Measurements from ENCODE around the gene HMCES.
"Not testable (repeated sequence)": the region's sequence is repeated elsewhere in the genome, so short reads cannot be mapped to it uniquely, and the experiment has no call there.

HMCES gene

GRCh38 chr3:129323651-129324294 lies 45.1 kb downstream of the HMCES start:
- no peak overlapping the region for H3K27ac ChIP-seq (ENCODE audit: low read depth, low read length, severe bottlenecking)
- peaks cover 3% of the 10 kb centered on the region for H3K4me1 ChIP-seq (ENCODE audit: control insufficient read depth, insufficient read depth, low read length, poor library complexity, severe bottlenecking)
- 86 to 90% methylated on average over 12 of the region's 12 CpGs for WGBS, 2 experiments (ENCODE audit: insufficient coverage in 2 of 2)
- no peaks in the 10 kb centered on the region for H3K9me3 ChIP-seq (ENCODE audit: control insufficient read depth, low read length)
- H3K4me3 ChIP-seq (ENCODE audit: extremely low read depth, insufficient read depth, low read length, poor library complexity, severe bottlenecking), result no peak overlapping the region
- peaks cover 44% of the 10 kb centered on the region for H3K36me3 ChIP-seq (ENCODE audit: control insufficient read depth, insufficient read depth, low read length)

- 91 to 93% methylated on average over 3 to 8 of the region's 12 CpGs for WGBS, 2 experiments (ENCODE audit: insufficient coverage in 2 of 2)
- H3K27ac ChIP-seq (ENCODE audit: low read depth, low read length, severe bottlenecking), result no peak overlapping the region
- H3K9me3 ChIP-seq (ENCODE audit: control insufficient read depth, low read length), result no peaks in the 10 kb centered on the region
- peaks cover 3% of the 10 kb centered on the region for H3K4me1 ChIP-seq (ENCODE audit: control insufficient read depth, insufficient read depth, low read length, poor library complexity, severe bottlenecking)
- H3K36me3 ChIP-seq (ENCODE audit: control insufficient read depth, insufficient read depth, low read length), result peaks cover 35% of the 10 kb centered on the region
- no peak overlapping the region for H3K4me3 ChIP-seq (ENCODE audit: extremely low read depth, insufficient read depth, low read length, poor library complexity, severe bottlenecking)
Measured at GRCh38 chr3:129324855-129325254, 46.2 kb downstream of the HMCES start.

DNA sequence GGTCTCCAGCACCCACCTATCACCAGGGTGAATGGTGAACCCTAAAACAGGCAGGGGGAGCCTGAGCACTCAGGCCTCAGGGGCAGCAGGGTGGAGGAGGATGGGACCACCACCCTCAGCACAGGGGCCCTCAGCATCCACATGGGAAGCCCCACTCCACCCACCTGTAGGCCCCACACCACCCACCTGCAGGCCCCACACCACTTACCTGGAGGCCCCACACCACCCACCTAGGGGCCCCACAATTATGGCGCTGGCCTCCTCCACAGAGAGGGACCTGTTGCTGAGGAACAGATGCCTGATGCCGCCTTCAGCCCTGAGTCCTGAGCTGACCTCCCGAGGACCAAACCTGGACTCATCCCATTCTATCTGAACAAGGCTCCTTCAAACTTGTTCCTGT lies 46.7 kb downstream of the HMCES start:
- peaks cover 3% of the 10 kb centered on the region for H3K4me1 ChIP-seq (ENCODE audit: control insufficient read depth, insufficient read depth, low read length, poor library complexity, severe bottlenecking)
- no peaks in the 10 kb centered on the region for H3K9me3 ChIP-seq (ENCODE audit: control insufficient read depth, low read length)
- peaks cover 30% of the 10 kb centered on the region for H3K36me3 ChIP-seq (ENCODE audit: control insufficient read depth, insufficient read depth, low read length)
- H3K27ac ChIP-seq (ENCODE audit: low read depth, low read length, severe bottlenecking), result no peak overlapping the region
- no peak overlapping the region for H3K4me3 ChIP-seq (ENCODE audit: extremely low read depth, insufficient read depth, low read length, poor library complexity, severe bottlenecking)
- 86 to 95% methylated on average over 3 of the region's 3 CpGs for WGBS, 2 experiments (ENCODE audit: insufficient coverage in 2 of 2)

DNA sequence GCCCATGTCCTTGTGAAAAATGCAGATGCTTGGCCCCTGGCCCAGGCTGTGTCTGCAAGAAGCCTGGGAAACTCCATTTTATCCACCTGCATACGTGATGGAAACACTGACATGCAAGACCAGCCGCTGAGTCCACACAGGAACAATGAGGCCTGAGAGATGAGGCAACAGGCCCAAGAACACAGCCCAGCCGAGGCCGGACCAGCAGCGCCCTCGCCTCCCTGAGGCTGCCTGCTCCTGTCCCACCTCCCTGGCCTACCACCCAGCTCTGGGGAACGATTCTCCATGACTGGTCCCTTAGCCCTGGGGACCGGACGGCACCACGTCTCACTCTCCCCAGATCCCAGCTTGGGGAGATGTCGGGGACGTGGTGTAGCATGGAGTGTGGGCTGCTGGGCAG lies 47.5 kb downstream of the HMCES start:
- H3K4me3 ChIP-seq (ENCODE audit: extremely low read depth, insufficient read depth, low read length, poor library complexity, severe bottlenecking), result no peak overlapping the region
- 91 to 98% methylated on average over 4 to 11 of the region's 12 CpGs for WGBS, 2 experiments (ENCODE audit: insufficient coverage in 2 of 2)
- H3K36me3 ChIP-seq (ENCODE audit: control insufficient read depth, insufficient read depth, low read length), result peaks cover 22% of the 10 kb centered on the region
- no peaks in the 10 kb centered on the region for H3K9me3 ChIP-seq (ENCODE audit: control insufficient read depth, low read length)
- H3K27ac ChIP-seq (ENCODE audit: low read depth, low read length, severe bottlenecking), result no peak overlapping the region
- peaks cover 3% of the 10 kb centered on the region for H3K4me1 ChIP-seq (ENCODE audit: control insufficient read depth, insufficient read depth, low read length, poor library complexity, severe bottlenecking)

DNA sequence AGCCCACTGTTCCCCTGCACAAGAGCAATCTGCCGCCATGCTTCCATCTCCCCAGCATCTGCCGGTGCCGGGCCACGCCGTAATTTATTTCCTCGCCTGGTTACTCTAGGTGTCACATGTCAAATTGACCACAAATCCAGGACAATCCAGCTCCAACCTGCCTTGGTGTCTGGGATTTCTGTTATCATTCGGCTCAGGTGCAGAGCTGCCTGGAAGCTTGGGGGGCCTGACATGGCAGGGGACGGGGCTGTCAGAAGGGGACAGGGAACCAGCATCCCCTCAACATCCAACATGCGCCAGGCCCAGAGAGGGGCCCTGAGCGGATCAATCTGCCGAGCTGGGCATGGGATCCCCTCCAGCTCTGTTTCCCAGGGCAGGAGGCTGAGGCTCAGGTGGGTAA lies 47.9 kb downstream of the HMCES start:
- 92 to 96% methylated on average over 10 to 11 of the region's 11 CpGs for whole genome bisulfite sequencing, 2 experiments (ENCODE audit: insufficient coverage in 2 of 2)
- no peak overlapping the region for H3K4me3 ChIP-seq (ENCODE audit: extremely low read depth, insufficient read depth, low read length, poor library complexity, severe bottlenecking)
- H3K36me3 ChIP-seq (ENCODE audit: control insufficient read depth, insufficient read depth, low read length), result peaks cover 19% of the 10 kb centered on the region
- no peaks in the 10 kb centered on the region for H3K9me3 ChIP-seq (ENCODE audit: control insufficient read depth, low read length)
- H3K27ac ChIP-seq (ENCODE audit: low read depth, low read length, severe bottlenecking), result no peak overlapping the region
- peaks cover 3% of the 10 kb centered on the region for H3K4me1 ChIP-seq (ENCODE audit: control insufficient read depth, insufficient read depth, low read length, poor library complexity, severe bottlenecking)

DNA sequence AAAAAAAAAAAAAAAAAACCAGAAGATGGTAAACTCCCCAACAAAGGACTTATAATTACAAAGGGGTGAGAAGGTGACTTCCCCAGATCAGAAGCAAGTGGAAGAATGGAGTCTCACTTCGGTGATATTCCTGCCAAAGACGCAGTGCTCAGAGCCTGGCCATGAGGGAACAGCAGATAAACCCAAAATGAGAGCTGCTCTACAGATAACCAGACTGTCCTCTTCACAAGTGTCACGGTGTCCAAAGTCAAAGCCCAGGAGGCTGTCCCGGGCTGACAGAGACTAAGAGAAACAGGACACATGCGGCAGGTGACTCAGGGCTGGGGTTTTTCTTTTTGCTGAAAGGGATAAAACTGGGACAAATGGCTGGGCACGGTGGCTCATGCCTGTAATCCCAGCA lies 48.8 kb downstream of the HMCES start:
- peaks cover 15% of the 10 kb centered on the region for H3K36me3 ChIP-seq (ENCODE audit: control insufficient read depth, insufficient read depth, low read length)
- 90 to 96% methylated on average over 6 of the region's 6 CpGs for WGBS, 2 experiments (ENCODE audit: insufficient coverage in 2 of 2)
- H3K4me1 ChIP-seq (ENCODE audit: control insufficient read depth, insufficient read depth, low read length, poor library complexity, severe bottlenecking), result peaks cover 3% of the 10 kb centered on the region
- no peak overlapping the region for H3K27ac ChIP-seq (ENCODE audit: low read depth, low read length, severe bottlenecking)
- no peak overlapping the region for H3K4me3 ChIP-seq (ENCODE audit: extremely low read depth, insufficient read depth, low read length, poor library complexity, severe bottlenecking)
- H3K9me3 ChIP-seq (ENCODE audit: control insufficient read depth, low read length), result no peaks in the 10 kb centered on the region

- Histone ChIP-seq H3K4me3 (ENCODE audit: extremely low read depth, insufficient read depth, low read length, poor library complexity, severe bottlenecking) (no peak overlapping the region), H3K27ac (ENCODE audit: low read depth, low read length, severe bottlenecking) (no peak overlapping the region), H3K9me3 (ENCODE audit: control insufficient read depth, low read length) (no peaks in the 10 kb centered on the region), H3K36me3 (ENCODE audit: control insufficient read depth, insufficient read depth, low read length) (no peaks in the 10 kb centered on the region), H3K4me1 (ENCODE audit: control insufficient read depth, insufficient read depth, low read length, poor library complexity, severe bottlenecking) (peaks cover 3% of the 10 kb centered on the region)
- 74 to 100% methylated on average over 2 to 4 of the region's 6 CpGs for WGBS, 2 experiments (ENCODE audit: insufficient coverage in 2 of 2)
Measured at GRCh38 chr3:129329858-129330257, 51.2 kb downstream of the HMCES start.

- WGBS, 2 experiments (ENCODE audit: insufficient coverage in 2 of 2), result 92 to 96% methylated on average over 6 of the region's 6 CpGs
- H3K27ac ChIP-seq (ENCODE audit: low read depth, low read length, severe bottlenecking), result no peak overlapping the region
Measured at GRCh38 chr3:129330409-129330808, 51.7 kb downstream of the HMCES start.

DNA sequence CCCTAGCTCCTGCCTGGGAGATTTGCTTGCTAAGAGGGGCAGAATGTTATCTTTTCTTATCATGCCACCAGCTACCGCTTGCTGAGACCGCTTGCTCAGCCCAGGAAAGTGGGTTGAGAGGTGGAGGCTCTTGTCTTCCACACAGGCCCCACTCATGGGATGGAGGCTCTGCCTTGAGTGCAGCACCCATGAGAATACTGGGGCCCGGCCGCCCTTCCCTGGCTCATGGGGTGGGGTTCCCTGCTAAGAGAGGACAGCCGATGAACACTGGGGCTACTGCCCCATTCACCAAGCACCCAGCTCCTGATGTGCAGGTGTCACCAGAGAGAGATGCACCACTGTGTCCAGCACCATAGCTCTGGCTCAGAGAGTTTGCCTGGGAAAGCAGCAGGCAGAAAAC lies 55.2 kb downstream of the HMCES start:
- Histone ChIP-seq H3K4me1 (ENCODE audit: control insufficient read depth, insufficient read depth, low read length, poor library complexity, severe bottlenecking) (no peaks in the 10 kb centered on the region), H3K27ac (ENCODE audit: low read depth, low read length, severe bottlenecking) (no peak overlapping the region), H3K9me3 (ENCODE audit: control insufficient read depth, low read length) (no peaks in the 10 kb centered on the region), H3K4me3 (ENCODE audit: extremely low read depth, insufficient read depth, low read length, poor library complexity, severe bottlenecking) (no peak overlapping the region), H3K36me3 (ENCODE audit: control insufficient read depth, insufficient read depth, low read length) (no peaks in the 10 kb centered on the region)
- WGBS, 2 experiments (ENCODE audit: insufficient coverage in 2 of 2), result 80 to 97% methylated on average over 1 to 5 of the region's 5 CpGs

More at GRCh38 chr3:129330409-129330808, 51.7 kb downstream of the HMCES start:
- H3K9me3 ChIP-seq (ENCODE audit: control insufficient read depth, low read length), result no peaks in the 10 kb centered on the region
- no peaks in the 10 kb centered on the region for H3K36me3 ChIP-seq (ENCODE audit: control insufficient read depth, insufficient read depth, low read length)
- H3K4me3 ChIP-seq (ENCODE audit: extremely low read depth, insufficient read depth, low read length, poor library complexity, severe bottlenecking), result no peak overlapping the region
- peaks cover 3% of the 10 kb centered on the region for H3K4me1 ChIP-seq (ENCODE audit: control insufficient read depth, insufficient read depth, low read length, poor library complexity, severe bottlenecking)

DNA sequence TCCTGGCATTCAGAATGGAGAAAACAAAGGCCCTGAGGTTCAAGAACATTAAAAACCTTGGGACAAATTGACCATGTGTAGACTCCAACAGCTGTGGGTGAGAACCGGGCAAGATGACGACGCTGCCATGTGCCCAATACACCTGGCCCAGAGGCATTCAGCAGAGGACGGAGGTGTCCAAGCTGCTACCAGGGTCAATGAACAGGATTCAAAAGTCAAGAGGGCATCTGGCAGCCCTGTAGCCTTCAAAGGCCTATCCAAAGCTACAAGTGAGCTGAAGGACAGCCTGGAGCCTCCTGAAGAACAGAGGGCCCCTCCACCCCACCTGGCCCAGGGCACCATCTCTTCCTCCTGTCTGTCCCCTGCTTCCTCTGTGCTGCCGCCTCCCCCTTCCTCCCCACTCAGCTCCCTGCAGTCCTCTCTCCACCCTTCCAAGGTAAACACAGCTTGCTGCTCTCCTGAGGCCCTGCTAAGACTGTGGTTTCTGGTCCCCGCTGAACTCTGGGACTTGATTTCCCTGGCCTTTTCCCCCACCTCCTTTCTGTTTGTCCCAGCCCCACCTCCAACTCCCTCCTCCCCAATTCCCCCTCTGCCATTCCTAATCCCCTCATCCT lies 57.5 kb downstream of the HMCES start:
- H3K4me1 ChIP-seq (ENCODE audit: control insufficient read depth, insufficient read depth, low read length, poor library complexity, severe bottlenecking), result no peaks in the 10 kb centered on the region
- H3K27ac ChIP-seq (ENCODE audit: low read depth, low read length, severe bottlenecking), result no peak overlapping the region
- H3K4me3 ChIP-seq (ENCODE audit: extremely low read depth, insufficient read depth, low read length, poor library complexity, severe bottlenecking), result no peak overlapping the region
- WGBS, 2 experiments (ENCODE audit: insufficient coverage in 2 of 2), result 86 to 96% methylated on average over 6 of the region's 6 CpGs
- H3K36me3 ChIP-seq (ENCODE audit: control insufficient read depth, insufficient read depth, low read length), result no peaks in the 10 kb centered on the region
- no peaks in the 10 kb centered on the region for H3K9me3 ChIP-seq (ENCODE audit: control insufficient read depth, low read length)

DNA sequence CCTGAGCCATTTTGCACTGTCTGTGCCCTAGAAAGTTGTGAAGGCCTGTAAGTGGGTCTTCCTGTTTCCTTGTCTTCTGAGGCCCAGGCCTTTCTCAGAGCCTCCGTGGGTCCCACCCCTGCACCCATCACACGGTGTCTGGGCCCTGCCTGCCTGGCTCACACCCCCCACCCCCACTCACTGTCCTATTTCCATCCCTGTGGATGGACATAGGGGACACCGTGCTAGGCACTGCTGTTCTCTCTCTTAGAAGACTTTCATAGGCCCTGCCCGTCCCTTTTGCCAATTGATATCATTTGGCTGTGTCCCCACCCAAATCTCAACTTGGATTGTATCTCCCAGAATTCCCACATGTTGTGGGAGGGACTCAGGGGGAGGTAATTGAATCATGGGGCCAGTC lies 59.0 kb downstream of the HMCES start:
- H3K9me3 ChIP-seq (ENCODE audit: control insufficient read depth, low read length), result not testable (repeated sequence)
- 92 to 93% methylated on average over 4 of the region's 4 CpGs for WGBS, 2 experiments (ENCODE audit: insufficient coverage in 2 of 2)

More for the DNA sequence above, 59.0 kb downstream of the HMCES start:
- H3K4me3 ChIP-seq (ENCODE audit: extremely low read depth, insufficient read depth, low read length, poor library complexity, severe bottlenecking); H3K4me1 ChIP-seq (ENCODE audit: control insufficient read depth, insufficient read depth, low read length, poor library complexity, severe bottlenecking); H3K27ac ChIP-seq (ENCODE audit: low read depth, low read length, severe bottlenecking); H3K36me3 ChIP-seq (ENCODE audit: control insufficient read depth, insufficient read depth, low read length): not testable (repeated sequence)
